GM12878 (cell line): ENCODE results near the gene DNAJC17. TPM values are rescaled to one million over a fixed set of nuclear protein-coding genes. Genes with fewer than 3 reads are reported as not detected.

ENCODE experiments used
- ATAC-seq: fragments of 200-7000 bp; cut with Tn5 transposase; 3 replicates; pipeline ENCODE4 v1.9.1; 2020; ENCODE audit warnings: mild to moderate bottlenecking, moderate library complexity
- BruUV-seq: library from RNA; stranded (reverse); fragments of 400-500 nt; replicated peaks from 2 replicates; lab custom pipeline; 2021; lab: Mats Ljungman, UMichigan
- CTCF ChIA-PET: fragments of 300-600 bp; sonication (Branson Sonifier 250); formaldehyde crosslinking; extraction: SDS; loops from one replicate; lab custom pipeline; 2021; ENCODE audit warnings: inconsistent platforms; lab: Yijun Ruan, JAX
- POLR2A ChIA-PET: fragments of 350-600 bp; formaldehyde crosslinking; extraction: SDS; loops from one replicate; lab custom pipeline; 2021; ENCODE audit warnings: inconsistent platforms; lab: Charles Lee
- RAD21 ChIA-PET: fragments of 300-600 bp; sonication (Branson Sonifier 250); formaldehyde crosslinking; loops from one replicate; lab custom pipeline; 2023; ENCODE audit warnings: antibody characterized with exemption; ENCODE audit not compliant: unreplicated experiment; lab: Charles Lee
- SMC1A ChIA-PET: fragments of 300-600 bp; sonication (Branson Sonifier 250); formaldehyde crosslinking; loops from one replicate; lab custom pipeline; 2023; ENCODE audit not compliant: unreplicated experiment, uncharacterized antibody; lab: Charles Lee
- DNase-seq: peaks from one replicate; pipeline ENCODE4 v3.0.0-alpha.2; 2011; ENCODE audit warnings: low read depth, low spot score
- FAIRE-seq: peaks from 3 replicates; lab custom pipeline; 2011; peaks lifted over from hg19 to GRCh38; lab: Jason Lieb, UNC
- H2AFZ ChIP-seq: 2 replicates; pipeline ENCODE4 v1.6.0; 2011; ENCODE audit warnings: low read depth, low read length, control low read depth; ENCODE audit not compliant: control insufficient read depth
- H3K27ac ChIP-seq: 2 replicates; pipeline ENCODE4 v1.5.1; 2011; ENCODE audit warnings: control low read depth; ENCODE audit not compliant: control insufficient read depth, insufficient read depth
- H3K27me3 ChIP-seq, 2 experiments: replicated peaks in 1 of 2; 2 replicates each; pipeline versions ENCODE4 v1.6.0 to v1.6.1; 2011; ENCODE audit warnings: low read length in 1 of 2; ENCODE audit not compliant: control insufficient read depth in 2 of 2, insufficient read depth in 2 of 2
- H3K36me3 ChIP-seq, 2 experiments: 2 replicates each; pipeline ENCODE4 v1.5.1; 2011; ENCODE audit warnings: low read length in 1 of 2; ENCODE audit not compliant: control insufficient read depth in 2 of 2, insufficient read depth in 2 of 2
- H3K4me1 ChIP-seq: 2 replicates; pipeline ENCODE4 v1.6.1; 2011; ENCODE audit warnings: mild to moderate bottlenecking, low read length, moderate library complexity, mixed read lengths; ENCODE audit not compliant: control insufficient read depth, insufficient read depth
- H3K4me2 ChIP-seq: 2 replicates; pipeline ENCODE4 v1.6.0; 2011; ENCODE audit warnings: control low read depth; ENCODE audit not compliant: control insufficient read depth, insufficient read depth
- H3K4me3 ChIP-seq: fragments of 200-600 bp; sonication (generic); 2 replicates; pipeline ENCODE4 v1.5.1; 2016
- H3K79me2 ChIP-seq: 2 replicates; pipeline ENCODE4 v1.6.0; 2011; ENCODE audit warnings: low read length; ENCODE audit not compliant: control insufficient read depth, insufficient read depth
- H3K9ac ChIP-seq: 2 replicates; pipeline ENCODE4 v1.8.0; 2011; ENCODE audit warnings: low read length, control low read depth, mixed read lengths; ENCODE audit not compliant: control insufficient read depth, insufficient read depth
- H3K9me3 ChIP-seq: replicated peaks from 3 replicates; pipeline ENCODE4 v1.5.1; 2011; ENCODE audit warnings: mild to moderate bottlenecking, low read length; ENCODE audit not compliant: control insufficient read depth, insufficient read depth
- H4K20me1 ChIP-seq: 2 replicates; pipeline ENCODE4 v1.6.0; 2011; ENCODE audit not compliant: control insufficient read depth, insufficient read depth
- BHLHE40 ChIP-seq, 2 experiments: fragments of 450-650 bp in 1 of 2; IDR thresholded peaks; 2 replicates each; pipeline ENCODE4 v1.6.1; 2011 to 2017; ENCODE audit warnings: low read depth in 2 of 2, borderline replicate concordance in 1 of 2, improper control_type of control experiment in 1 of 2, low read length in 1 of 2, mild to moderate bottlenecking in 1 of 2
- HSF1 ChIP-seq: fragments of 150-350 bp; IDR thresholded peaks from 2 replicates; pipeline ENCODE4 v1.6.1; 2014; ENCODE audit warnings: mild to moderate bottlenecking, low read depth, low read length
- MXI1 ChIP-seq: fragments of 150-350 bp; IDR thresholded peaks from 2 replicates; pipeline ENCODE4 v1.6.1; 2011; ENCODE audit warnings: low read depth, mild to moderate bottlenecking, inconsistent platforms, low read length, improper control_type of control experiment
- POLR2AphosphoS2 ChIP-seq: IDR thresholded peaks from 2 replicates; pipeline ENCODE4 v1.6.1; 2011; ENCODE audit warnings: low read depth, mild to moderate bottlenecking, low read length, improper control_type of control experiment, moderate library complexity
- YBX1 ChIP-seq: fragments of 450-650 bp; IDR thresholded peaks from 2 replicates; pipeline ENCODE4 v1.6.1; 2016; ENCODE audit warnings: antibody characterized with exemption
- whole genome bisulfite sequencing: methylation state at CpG from one replicate; pipeline ENCODE4 v1.1.6; 2016; ENCODE audit warnings: low lambda C conversion rate; ENCODE audit not compliant: insufficient replicate concordance, insufficient coverage; ENCODE audit errors: missing lambda C conversion rate; 5-methylcytosine and 5-hydroxymethylcytosine counted together
- in situ Hi-C: fragments of 300-500 bp; cut with MboI; formaldehyde crosslinking; loops from 9 replicates; pipeline ENCODE4 v1.14.3; 2018; ENCODE audit warnings: mixed read lengths
- intact Hi-C: fragments of 100-400 bp; cut with micrococcal nuclease; formaldehyde crosslinking; loops from one replicate; pipeline ENCODE4 v1.14.2; 2022; ENCODE audit not compliant: unreplicated experiment
- polyA plus RNA-seq, 11 experiments: library from polyadenylated mRNA; depleted of rRNA in 4 of 11; unstranded in 6 of 11; stranded (reverse) in 5 of 11; fragments of >200 nt; fragmentation: Nextera tagmentation in 4 of 11; fragmentation: Illumina TruSeq in 1 of 11; extraction: Ambion mirVana in 4 of 11; extraction: Trizol in 1 of 11; gene quantifications; 1 replicate in 1 of 11; 2 replicates in 10 of 11; pipeline versions ENCODE4 v1.2.1 to v1.2.3, GENCODE V29; 2011 to 2016; ENCODE audit warnings: inconsistent platforms in 2 of 11, missing spikeins in 2 of 11, low read depth in 1 of 11
- total RNA-seq, 4 experiments: library from RNA; depleted of rRNA in 3 of 4; stranded (reverse); fragments of >200 nt in 3 of 4; fragmentation: Illumina TruSeq in 1 of 4; extraction: Trizol in 1 of 4; gene quantifications; 2 replicates each; pipeline versions ENCODE4 v1.2.1 to v1.2.3, GENCODE V29; 2013 to 2021

The DNAJC17 gene
- total and polyA plus RNA-seq, 10 of the 15 experiments (the other 5 are each of a cell fraction or from before 2014, with no cell fraction given): 6.1 to 62.8 (median 45.4) TPM

DNA sequence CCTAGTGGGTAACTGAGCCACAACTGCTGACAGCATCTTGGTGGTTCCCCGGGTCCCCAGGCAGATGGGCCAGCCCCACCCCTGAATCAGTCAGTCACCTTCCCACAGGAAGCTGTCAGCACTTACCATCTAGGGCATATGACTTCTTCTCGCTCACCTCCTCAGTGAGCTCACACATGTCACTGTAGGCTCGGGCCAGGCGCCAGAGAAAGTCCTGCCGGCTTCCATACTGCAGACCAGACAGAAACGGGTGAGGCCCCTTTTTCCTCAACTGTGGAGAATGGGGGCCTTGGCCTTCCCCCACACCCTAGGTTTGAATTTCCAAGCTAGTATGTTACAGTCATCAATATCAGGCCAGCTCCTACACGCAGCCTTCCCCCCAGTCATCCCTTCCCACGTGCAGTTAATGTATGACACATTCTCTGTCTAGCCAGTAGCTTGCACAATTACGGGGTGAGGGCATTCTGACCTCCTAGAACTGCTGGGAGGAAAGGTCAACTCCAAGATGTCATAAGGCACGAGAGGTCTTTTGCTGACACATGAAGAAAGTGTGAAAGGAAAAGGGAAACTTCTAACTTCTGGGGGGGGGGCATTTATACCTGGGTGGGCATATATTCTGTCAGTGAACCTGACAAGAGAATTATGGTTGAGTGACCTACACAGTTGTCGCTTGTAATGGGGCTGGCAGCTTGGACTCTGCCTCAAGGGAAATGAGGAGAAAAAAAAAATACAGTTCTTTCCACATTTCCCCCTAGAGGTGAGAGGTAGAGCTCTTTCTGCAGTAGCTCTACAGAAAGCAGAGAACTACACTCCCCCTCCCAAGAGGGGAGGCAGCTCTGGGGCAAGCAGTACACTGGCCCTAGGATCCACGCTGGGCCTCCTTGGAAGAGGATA is 63.1 kb downstream of the DNAJC17 start (continued):
- no peak for TF ChIP-seq HSF1
- TF ChIP-seq, all 136 proteins: peak for 4

DNA sequence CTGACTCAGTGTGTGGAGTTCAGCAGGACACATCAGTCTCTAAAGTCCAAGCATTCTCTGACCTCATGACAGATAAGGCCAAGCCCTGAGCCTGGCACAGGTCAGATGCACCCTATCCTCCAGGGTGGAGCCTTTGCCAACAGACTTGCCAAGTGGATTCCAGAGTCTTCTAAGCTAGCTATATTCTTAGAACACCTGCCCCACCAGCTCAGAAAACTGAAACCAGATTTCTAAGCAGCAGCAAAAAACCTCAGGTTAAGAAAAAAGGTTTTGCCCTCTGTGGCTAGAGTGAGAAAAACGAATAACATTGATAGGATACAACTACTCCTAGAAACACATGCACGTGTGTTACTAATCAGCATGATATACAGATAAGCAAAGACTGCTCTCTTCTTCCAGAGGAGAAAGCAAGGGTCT is 63.8 kb downstream of the DNAJC17 start:
- ATAC-seq (no peak), FAIRE-seq (no peak), DNase-seq (no peak)
- no peaks in the 10 kb centered on the region for H3K9me3 ChIP-seq
- ChIA-PET POLR2A (interaction anchor here (0.7 to 1.3 kb wide), 3 partner anchors 39 to 65 kb away, joined by 3 to 7 read pairs (median 4); no protein-coding TSS in a partner anchor), SMC1A (interaction anchor here (0.7 to 2.1 kb wide), 3 partner anchors 10 to 39 kb away, joined by 3 to 8 read pairs (median 3); no protein-coding TSS in a partner anchor), CTCF (interaction anchor here (0.6 to 2.2 kb wide), 9 partner anchors 11 to 151 kb away, joined by 3 to 14 read pairs (median 4); partner anchors contain the start of genes GCHFR and VPS18), RAD21 (interaction anchor here (0.9 to 2.1 kb wide), 6 partner anchors 13 to 174 kb away, joined by 3 to 11 read pairs (median 5); partner anchors contain the start of genes RAD51 and RPUSD2)
- no peak overlapping the region for H3K27ac ChIP-seq
- no peaks in the 10 kb centered on the region for H4K20me1 ChIP-seq
- BruUV-seq: no TSS peak
- 94% methylated on average over 2 of the region's 2 CpGs for WGBS
- H2AFZ ChIP-seq: no peak overlapping the region
- H3K4me3 ChIP-seq: no peak overlapping the region
- intact Hi-C loops: no loop called here
- H3K27me3 ChIP-seq: no peaks in the 10 kb centered on the region
- H3K9ac ChIP-seq: no peak overlapping the region
- no peak for TF ChIP-seq MXI1
- TF ChIP-seq BHLHE40 (IDR thresholded peaks at IDR 0.05; ENCODE audit: borderline replicate concordance in 1 of 2, low read depth in 2 of 2, low read length in 1 of 2): 0 out of 4 replicates have a peak, but pooled peaks of 1 of the 2 experiments have one; percentile 27
- TF ChIP-seq POLR2AphosphoS2: no peak
- TF ChIP-seq YBX1: no peak
- peaks cover 16 to 23% of the 10 kb centered on the region in 2 experiments for H3K36me3 ChIP-seq
- peaks cover 9% of the 10 kb centered on the region for H3K4me1 ChIP-seq
- no peaks in the 10 kb centered on the region; the same call in 1 of the 2 replicates for H3K79me2 ChIP-seq
- in situ Hi-C loops: no loop called here
- no peak overlapping the region for H3K4me2 ChIP-seq
